ENCODE data around the gene PNKP. TPM values are rescaled to one million over a fixed set of nuclear protein-coding genes. Genes with fewer than 3 reads are reported as not detected.

Gene PNKP
- total RNA-seq, 1 experiment from 2014 or later = 141 TPM

- no peak for ATAC-seq
- no peak for DNase-seq
- Histone ChIP-seq H3K4me2 (ENCODE audit: low read length) (peak overlapping the region; percentile 86), H3K4me1 (ENCODE audit: insufficient read depth, low read length) (peaks cover 24% of the 10 kb centered on the region), H3K9me2 (replicated peaks; ENCODE audit: low read length) (no peaks in the 10 kb centered on the region), H3K36me3 (ENCODE audit: low read depth, low read length) (peaks cover 3% of the 10 kb centered on the region; the same call in 1 of the 2 replicates), H3K79me2 (ENCODE audit: low read length) (peaks cover 31% of the 10 kb centered on the region), H4K20me1 (ENCODE audit: low read length) (no peaks in the 10 kb centered on the region), H2AFZ (ENCODE audit: low read length) (peak overlapping the region; percentile 95), H3K27me3 (ENCODE audit: low read length) (no peaks in the 10 kb centered on the region), H3K9me3 (ENCODE audit: low read length) (no peaks in the 10 kb centered on the region), H3F3A (ENCODE audit: low read length, unreplicated experiment) (peaks cover 6% of the 10 kb centered on the region), H3K4me3 (ENCODE audit: low read length) (peak overlapping the region; percentile 79), H3K27ac (ENCODE audit: low read length) (peak overlapping the region; percentile 25; the same call in 1 of the 2 replicates), H3K9ac (ENCODE audit: low read length) (peak overlapping the region; percentile 32; the same call in 1 of the 2 replicates)
- ChIA-PET CTCF (no interaction called here), POLR2A (ENCODE audit: unreplicated experiment) (no interaction called here)
- no TSS peak for BruUV-seq (replicated peaks)
- TF ChIP-seq EZH2 (IDR thresholded peaks at IDR 0.05; ENCODE audit: low read length, unreplicated experiment) = no peak
- no peak for TF ChIP-seq EZH2phosphoT487 (IDR thresholded peaks at IDR 0.05; ENCODE audit: borderline replicate concordance, low read length)
- no peak for TF ChIP-seq CTCF (conservative IDR thresholded peaks at IDR 0.05; ENCODE audit: low read depth, low read length)
- intact Hi-C loops (cut with micrococcal nuclease) = loop anchor here (5.0 kb wide), 2 partner anchors 51 to 64 kb away; partner anchors contain the start of gene PNKP
Observed at GRCh38 chr19:49816590-49816989, 50.8 kb downstream of the PNKP start.

DNA sequence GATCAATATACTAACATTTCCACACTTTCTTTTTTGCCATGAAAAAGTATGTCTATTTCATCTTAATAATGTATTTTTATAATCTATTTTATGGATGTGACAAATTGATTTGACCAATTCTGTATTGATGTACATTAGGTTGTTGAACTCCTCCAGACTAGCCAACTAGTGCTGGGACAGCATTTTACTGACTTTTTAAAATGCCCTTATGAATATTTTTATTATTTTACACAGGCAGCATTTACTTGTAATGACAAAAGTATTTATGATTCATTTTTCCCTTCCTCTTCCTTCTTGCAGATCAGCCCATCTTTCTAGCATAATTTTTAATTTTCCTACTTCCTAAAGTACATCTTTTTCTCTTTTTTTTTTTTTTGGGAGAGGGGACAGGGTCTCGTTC lies 53.4 kb downstream of the PNKP start:
- intact Hi-C loops (cut with micrococcal nuclease) = no loop called here
- TF ChIP-seq EZH2 (IDR thresholded peaks at IDR 0.05; ENCODE audit: low read length, unreplicated experiment) (no peak), CTCF (conservative IDR thresholded peaks at IDR 0.05; ENCODE audit: low read depth, low read length) (no peak)
- Histone ChIP-seq H3K79me2 (ENCODE audit: low read length) (peaks cover 7% of the 10 kb centered on the region), H3K27ac (ENCODE audit: low read length) (peak overlapping the region; percentile 51; the same call in 1 of the 2 replicates), H3K9me2 (replicated peaks; ENCODE audit: low read length) (no peaks in the 10 kb centered on the region), H3K4me2 (ENCODE audit: low read length) (peak overlapping the region; percentile 76), H3K36me3 (ENCODE audit: low read depth, low read length) (no peaks in the 10 kb centered on the region), H4K20me1 (ENCODE audit: low read length) (no peaks in the 10 kb centered on the region), H3K9me3 (ENCODE audit: low read length) (no peaks in the 10 kb centered on the region), H3K4me3 (ENCODE audit: low read length) (peak overlapping the region; percentile 68), H3K9ac (ENCODE audit: low read length) (peak overlapping the region; percentile 57; the same call in 1 of the 2 replicates), H3K4me1 (ENCODE audit: insufficient read depth, low read length) (peaks cover 29% of the 10 kb centered on the region), H3F3A (ENCODE audit: low read length, unreplicated experiment) (peaks cover 6% of the 10 kb centered on the region), H2AFZ (ENCODE audit: low read length) (peak overlapping the region; percentile 92), H3K27me3 (ENCODE audit: low read length) (no peaks in the 10 kb centered on the region)
- CTCF ChIA-PET = no interaction called here
- POLR2A ChIA-PET (ENCODE audit: unreplicated experiment) = no interaction called here
- DNase-seq (peak; percentile 42), ATAC-seq (no peak)
- BruUV-seq (replicated peaks) = no TSS peak

GRCh38 chr19:49812997-49813861 lies 54.1 kb downstream of the PNKP start, which contains the start of gene FUZ:
Gene FUZ (minus strand): TSS chr19:49813292. CDS start chr19:49813106, 186 bp downstream.
- H3K9ac ChIP-seq (ENCODE audit: low read length) = peak within 1 kb of the TSS; percentile 57
- no peaks in the 10 kb centered on the region for H3K9me3 ChIP-seq (ENCODE audit: low read length)
- CTCF ChIA-PET = no interaction called here
- peak; percentile 97 for DNase-seq
- intact Hi-C loops (cut with micrococcal nuclease) = loop anchor here (1.0 kb wide), 1 partner anchor 37 kb away; no protein-coding TSS in a partner anchor
- H4K20me1 ChIP-seq (ENCODE audit: low read length) = no peaks in the 10 kb centered on the region
- H3K4me2 ChIP-seq (ENCODE audit: low read length) = peak within 1 kb of the TSS; percentile 76
- no peak for TF ChIP-seq EZH2phosphoT487 (IDR thresholded peaks at IDR 0.05; ENCODE audit: borderline replicate concordance, low read length)
- TF ChIP-seq CTCF (conservative IDR thresholded peaks at IDR 0.05; ENCODE audit: low read depth, low read length) = 0 out of 2 replicates have a peak, but pooled peaks have one; percentile 15
- no peaks in the 10 kb centered on the region for H3K9me2 ChIP-seq (replicated peaks; ENCODE audit: low read length)
- peak; percentile 46 for ATAC-seq
- peak within 1 kb of the TSS; percentile 68 for H3K4me3 ChIP-seq (ENCODE audit: low read length)
- POLR2A ChIA-PET (ENCODE audit: unreplicated experiment) = interaction anchor here (0.6 kb wide), 1 partner anchor 47 kb away, joined by 4 read pairs; the partner anchor contains the start of gene AP2A1
- no peaks in the 10 kb centered on the region; the same call in 1 of the 2 replicates for H3K79me2 ChIP-seq (ENCODE audit: low read length)
- H3K27me3 ChIP-seq (ENCODE audit: low read length) = no peaks in the 10 kb centered on the region
- H3K4me1 ChIP-seq (ENCODE audit: insufficient read depth, low read length) = peaks cover 28% of the 10 kb centered on the region
- no peaks in the 10 kb centered on the region for H3K36me3 ChIP-seq (ENCODE audit: low read depth, low read length)
- H2AFZ ChIP-seq (ENCODE audit: low read length) = peak within 1 kb of the TSS; percentile 92
- TSS peak; percentile 75 for BruUV-seq (replicated peaks)
- H3F3A ChIP-seq (ENCODE audit: low read length, unreplicated experiment) = peaks cover 6% of the 10 kb centered on the region
- peak within 1 kb of the TSS; percentile 51 for H3K27ac ChIP-seq (ENCODE audit: low read length)

All from PC-3 (cell line).